Endothelial cell of umbilical vein (primary cell): Measurements from ENCODE around the gene NR3C2. TPM values are rescaled to one million over a fixed set of nuclear protein-coding genes. Genes with fewer than 3 reads are reported as not detected.

ENCODE experiments used
- BruUV-seq: library from RNA; stranded (reverse); fragments of 400-500 nt; replicated peaks from 2 replicates; lab custom pipeline; 2021; lab: Mats Ljungman, UMichigan
- CTCF ChIA-PET: fragments of 300-600, 350-600 bp; sonication (Branson Sonifier 250); formaldehyde crosslinking; loops from one replicate; lab custom pipeline; 2021; ENCODE audit warnings: antibody characterized with exemption, inconsistent platforms; lab: Charles Lee
- POLR2A ChIA-PET: fragments of 300-600, 350-600 bp; sonication (Branson Sonifier 250); formaldehyde crosslinking; loops from one replicate; lab custom pipeline; 2021; ENCODE audit warnings: antibody characterized with exemption, inconsistent platforms; lab: Charles Lee
- DNase-seq: peaks from one replicate; pipeline ENCODE4 v3.0.0-alpha.2; 2011; ENCODE audit warnings: low read depth, low spot score
- FAIRE-seq: peaks from 2 replicates; lab custom pipeline; 2011; peaks lifted over from hg19 to GRCh38; lab: Jason Lieb, UNC
- H2AFZ ChIP-seq: 2 replicates; pipeline ENCODE4 v1.6.0; 2012; ENCODE audit warnings: low read depth, low read length, control low read depth, inconsistent platforms
- H3K27ac ChIP-seq: 2 replicates; pipeline ENCODE4 v1.5.1; 2011; ENCODE audit warnings: low read depth, mild to moderate bottlenecking, control low read depth, low read length, moderate library complexity; ENCODE audit not compliant: insufficient read depth
- H3K27me3 ChIP-seq, 2 experiments: 2 replicates each; pipeline versions ENCODE4 v1.6.0 to v1.6.1; 2011; ENCODE audit warnings: low read length in 2 of 2, mixed read lengths in 1 of 2; ENCODE audit not compliant: control insufficient read depth in 2 of 2, insufficient read depth in 2 of 2
- H3K36me3 ChIP-seq, 2 experiments: 2 replicates in 1 of 2; 3 replicates in 1 of 2; pipeline ENCODE4 v1.5.1; 2011; ENCODE audit warnings: low read length in 2 of 2, mild to moderate bottlenecking in 1 of 2, moderate library complexity in 1 of 2; ENCODE audit not compliant: control insufficient read depth in 2 of 2, insufficient read depth in 2 of 2; ENCODE audit errors: extremely low read depth in 1 of 2
- H3K4me1 ChIP-seq: 3 replicates; pipeline ENCODE4 v1.5.1; 2011; ENCODE audit warnings: mild to moderate bottlenecking, low read length; ENCODE audit not compliant: control insufficient read depth, insufficient read depth; ENCODE audit errors: extremely low read depth
- H3K4me2 ChIP-seq: 2 replicates; pipeline ENCODE4 v1.6.1; 2011; ENCODE audit warnings: low read length, control low read depth, mixed read lengths; ENCODE audit not compliant: insufficient read depth
- H3K4me3 ChIP-seq, 3 experiments: fragments of 200-600 bp in 1 of 3; sonication (generic), shearing (Covaris generic) in 1 of 3; replicated peaks in 1 of 3; 2 replicates each; pipeline ENCODE4 v1.5.1; 2011 to 2016; ENCODE audit warnings: control low read depth in 3 of 3, low read length in 3 of 3, mild to moderate bottlenecking in 2 of 3, inconsistent platforms in 1 of 3, low read depth in 1 of 3, moderate library complexity in 1 of 3; ENCODE audit not compliant: insufficient read depth in 1 of 3
- H3K79me2 ChIP-seq: 2 replicates; pipeline ENCODE4 v1.6.0; 2012; ENCODE audit warnings: low read length, inconsistent platforms; ENCODE audit not compliant: control insufficient read depth, insufficient read depth
- H3K9ac ChIP-seq: replicated peaks from 2 replicates; pipeline ENCODE3; 2011; ENCODE audit warnings: low read length, control low read depth; ENCODE audit not compliant: insufficient read depth; ENCODE audit errors: extremely low read depth
- H3K9me1 ChIP-seq: replicated peaks from 3 replicates; pipeline ENCODE4 v1.6.0; 2011; ENCODE audit warnings: mild to moderate bottlenecking, low read length; ENCODE audit not compliant: control insufficient read depth, insufficient read depth; ENCODE audit errors: extremely low read depth
- H3K9me3 ChIP-seq: replicated peaks from 2 replicates; pipeline ENCODE4 v1.5.1; 2012; ENCODE audit warnings: low read length, inconsistent platforms; ENCODE audit not compliant: control insufficient read depth, insufficient read depth
- H4K20me1 ChIP-seq: replicated peaks from 2 replicates; pipeline ENCODE3; 2011; ENCODE audit warnings: mild to moderate bottlenecking, low read length; ENCODE audit not compliant: control insufficient read depth, insufficient read depth; ENCODE audit errors: extremely low read depth
- EZH2 ChIP-seq: IDR thresholded peaks from 2 replicates; pipeline ENCODE4 v1.6.1; 2012; ENCODE audit warnings: borderline replicate concordance, low read depth, mild to moderate bottlenecking, moderate library complexity, low read length, inconsistent platforms; ENCODE audit not compliant: severe bottlenecking
- FOS ChIP-seq: IDR thresholded peaks from 2 replicates; pipeline ENCODE4 v1.6.1; 2011; ENCODE audit warnings: mild to moderate bottlenecking, low read length, moderate library complexity, borderline replicate concordance; ENCODE audit not compliant: insufficient read depth
- GATA2 ChIP-seq: IDR thresholded peaks from 2 replicates; pipeline ENCODE4 v1.7.0; 2011; ENCODE audit warnings: low read depth, mild to moderate bottlenecking, moderate library complexity, mixed read lengths, low read length; ENCODE audit not compliant: insufficient read length, insufficient read depth
- JUN ChIP-seq: IDR thresholded peaks from 2 replicates; pipeline ENCODE4 v1.6.1; 2011; ENCODE audit warnings: borderline replicate concordance, low read depth; ENCODE audit not compliant: insufficient read length, insufficient read depth
- dilution Hi-C: fragments of 300-500 bp; cut with MboI; formaldehyde crosslinking; loops from one replicate; pipeline ENCODE4 v1.15.0; 2019; ENCODE audit warnings: low sequenced_read_pairs; ENCODE audit not compliant: extremely low pct_ligation_motif_present
- intact Hi-C: fragments of 100-400 bp; cut with micrococcal nuclease; formaldehyde crosslinking; loops from one replicate; pipeline ENCODE4 v1.10.0; 2022
- polyA plus RNA-seq, 4 experiments: library from polyadenylated mRNA; depleted of rRNA in 3 of 4; stranded (reverse) in 3 of 4; unstranded in 1 of 4; fragments of >200 nt; gene quantifications; 2 replicates each; pipeline versions ENCODE4 v1.2.1 to v1.2.3, GENCODE V29; 2011 to 2012; ENCODE audit warnings: missing spikeins in 1 of 4
- total RNA-seq: library from RNA; stranded (reverse); gene quantifications from 2 replicates; pipeline ENCODE4 v1.2.3, GENCODE V29; 2021

Gene NR3C2
- total and polyA plus RNA-seq, 2 donors (not counting 3 experiments of a cell fraction or from before 2014, with no cell fraction given) = 4.8 to 16.4 TPM

DNA sequence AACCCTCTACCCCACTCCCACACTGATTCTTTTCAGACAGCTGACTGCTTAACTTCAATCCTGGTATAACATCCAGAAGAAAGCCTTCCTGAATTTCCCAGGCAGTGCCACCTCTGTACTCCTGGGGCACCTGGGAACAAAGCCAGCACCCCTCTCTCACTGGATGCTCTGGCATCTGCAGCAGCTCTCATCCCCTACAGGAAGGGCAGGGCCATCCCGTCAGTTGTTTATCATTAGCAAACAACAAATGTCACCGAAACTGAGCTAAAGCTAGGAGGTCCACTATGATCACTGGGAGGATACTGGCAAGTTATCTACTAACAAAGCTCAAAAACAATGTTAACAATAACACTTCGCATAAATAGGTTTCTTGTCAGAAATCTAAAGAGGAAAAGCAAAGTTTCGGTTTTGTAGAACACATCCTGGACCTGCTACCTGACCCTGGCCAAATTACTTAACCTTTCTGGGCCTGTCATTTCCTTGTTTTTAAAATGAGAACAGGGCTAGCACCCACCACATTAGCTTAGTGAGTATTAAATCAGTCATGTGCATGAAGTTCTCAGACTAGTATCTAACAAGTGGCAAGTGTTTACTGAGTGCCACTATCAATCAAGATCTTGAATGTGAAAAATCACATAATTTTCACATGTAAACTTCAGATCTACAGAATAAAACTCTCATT is 86.6 kb downstream of the NR3C2 start:
- Histone ChIP-seq H3K4me2 (peak overlapping the region; percentile 72), H2AFZ (peak overlapping the region; percentile 70), H3K9me3 (no peaks in the 10 kb centered on the region), H3K27me3 (no peaks in the 10 kb centered on the region), H3K27ac (peak overlapping the region; percentile 81), H3K4me1 (peaks cover 42% of the 10 kb centered on the region), H4K20me1 (no peaks in the 10 kb centered on the region), H3K9me1 (no peaks in the 10 kb centered on the region), H3K79me2 (no peaks in the 10 kb centered on the region), H3K4me3 (peak overlapping the region in 2 of 3 experiments; percentile 19 to 23), H3K9ac (peak overlapping the region; percentile 68), H3K36me3 (no peaks in the 10 kb centered on the region)
- dilution Hi-C loops = no loop called here
- ChIA-PET POLR2A (interaction anchor here (0.6 to 1.2 kb wide), 2 partner anchors 21 to 488 kb away, joined by 3 to 15 read pairs; no protein-coding TSS in a partner anchor), CTCF (interaction anchor here (1.0 to 2.2 kb wide), 7 partner anchors 10 to 676 kb away, joined by 3 to 7 read pairs (median 4); no protein-coding TSS in a partner anchor)
- no peak for TF ChIP-seq GATA2
- TF ChIP-seq FOS = peak; percentile 38
- intact Hi-C loops = loop anchor here (2.0 to 10.0 kb wide), 4 partner anchors 87 to 479 kb away; partner anchors contain the start of gene NR3C2
- BruUV-seq = no TSS peak
- DNase-seq (peak; percentile 93), FAIRE-seq (peak; percentile 76)

DNA sequence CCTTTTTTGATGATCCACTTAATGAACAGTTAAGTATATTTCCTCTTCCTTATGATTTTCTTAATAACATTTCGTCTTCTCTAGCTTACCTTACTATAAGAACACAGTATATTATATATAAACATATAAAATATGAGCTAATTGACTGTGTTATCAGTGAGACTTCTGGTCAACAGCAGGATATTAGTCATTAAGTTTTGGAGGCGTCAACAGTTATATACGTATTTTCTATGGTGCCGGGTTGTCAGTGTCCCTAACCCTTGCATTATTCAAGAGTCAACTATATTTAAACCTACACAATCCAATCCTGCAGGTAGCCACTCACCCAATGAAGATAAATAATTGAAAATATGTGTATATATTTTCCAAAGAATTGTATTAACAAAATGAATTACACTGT is 88.0 kb downstream of the NR3C2 start:
- Histone ChIP-seq H3K4me3 (no peak overlapping the region), H3K79me2 (no peaks in the 10 kb centered on the region), H3K36me3 (no peaks in the 10 kb centered on the region), H4K20me1 (no peaks in the 10 kb centered on the region), H3K4me1 (peaks cover 34% of the 10 kb centered on the region), H3K9me1 (no peaks in the 10 kb centered on the region), H3K9ac (peak overlapping the region; percentile 52), H3K27me3 (no peaks in the 10 kb centered on the region), H3K4me2 (peak overlapping the region; percentile 72), H3K27ac (peak overlapping the region; percentile 81), H3K9me3 (no peaks in the 10 kb centered on the region), H2AFZ (no peak overlapping the region)
- ChIA-PET CTCF (interaction anchor here (0.9 to 2.2 kb wide), 5 partner anchors 10 to 350 kb away, joined by 3 to 7 read pairs (median 3); no protein-coding TSS in a partner anchor), POLR2A (no interaction called here)
- intact Hi-C loops = loop anchor here (1.0 to 10.0 kb wide), 5 partner anchors 22 to 481 kb away; partner anchors contain the start of gene NR3C2
- no TSS peak for BruUV-seq
- dilution Hi-C loops = no loop called here
- peak; percentile 85 for DNase-seq
- no peak for FAIRE-seq
- TF ChIP-seq JUN = peak; percentile 45
- peak; percentile 42 for TF ChIP-seq FOS
- TF ChIP-seq GATA2 = peak; percentile 42
- no peak for TF ChIP-seq EZH2
